Ovary (tissue), 3 donors: ENCODE results near the gene RB1.

ENCODE experiments used
- EP300 ChIP-seq: sonication (generic); formaldehyde crosslinking; IDR thresholded peaks from one replicate; pipeline ENCODE4 v1.6.1; 2017; ENCODE audit warnings: antibody characterized with exemption
- POLR2A ChIP-seq: fragments of 450-650 bp; IDR thresholded peaks from one replicate; pipeline ENCODE4 v1.6.1; 2017; ENCODE audit warnings: antibody characterized with exemption, mild to moderate bottlenecking, moderate library complexity
- TF ChIP-seq, protein P1 (sequence below), 3 donors: fragments of 450-650 bp in 2 of 3; fragments of 200-600 bp in 1 of 3; IDR thresholded peaks; one replicate each; pipeline versions ENCODE4 v1.5.1 to v1.8.0; 2016 to 2022; ENCODE audit warnings: antibody characterized with exemption in 3 of 3, mild to moderate bottlenecking in 1 of 3
- donor health status: DM: no; HTN: no; CAD: no.

DNA sequence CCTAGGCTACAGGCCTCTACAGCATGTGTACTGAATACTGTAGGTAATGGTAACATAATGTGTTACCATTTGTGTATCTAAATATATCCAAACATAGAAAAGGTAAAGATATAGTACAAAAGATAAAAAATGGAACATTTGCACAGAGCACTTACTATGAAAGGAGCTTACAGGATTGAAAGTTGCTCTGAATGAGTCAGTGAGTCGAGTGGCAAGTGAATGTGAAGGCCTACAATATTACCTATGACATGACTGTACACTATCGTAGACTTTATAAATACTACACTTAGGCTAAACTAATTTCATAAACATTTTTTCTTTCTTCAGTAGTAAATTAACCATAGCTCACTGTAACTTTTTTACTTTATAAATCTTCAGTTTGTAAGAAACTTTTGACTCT, 74.3 kb downstream of the RB1 start:
- TF ChIP-seq POLR2A (no peak), EP300 (no peak)
- TF ChIP-seq, protein P1, sequence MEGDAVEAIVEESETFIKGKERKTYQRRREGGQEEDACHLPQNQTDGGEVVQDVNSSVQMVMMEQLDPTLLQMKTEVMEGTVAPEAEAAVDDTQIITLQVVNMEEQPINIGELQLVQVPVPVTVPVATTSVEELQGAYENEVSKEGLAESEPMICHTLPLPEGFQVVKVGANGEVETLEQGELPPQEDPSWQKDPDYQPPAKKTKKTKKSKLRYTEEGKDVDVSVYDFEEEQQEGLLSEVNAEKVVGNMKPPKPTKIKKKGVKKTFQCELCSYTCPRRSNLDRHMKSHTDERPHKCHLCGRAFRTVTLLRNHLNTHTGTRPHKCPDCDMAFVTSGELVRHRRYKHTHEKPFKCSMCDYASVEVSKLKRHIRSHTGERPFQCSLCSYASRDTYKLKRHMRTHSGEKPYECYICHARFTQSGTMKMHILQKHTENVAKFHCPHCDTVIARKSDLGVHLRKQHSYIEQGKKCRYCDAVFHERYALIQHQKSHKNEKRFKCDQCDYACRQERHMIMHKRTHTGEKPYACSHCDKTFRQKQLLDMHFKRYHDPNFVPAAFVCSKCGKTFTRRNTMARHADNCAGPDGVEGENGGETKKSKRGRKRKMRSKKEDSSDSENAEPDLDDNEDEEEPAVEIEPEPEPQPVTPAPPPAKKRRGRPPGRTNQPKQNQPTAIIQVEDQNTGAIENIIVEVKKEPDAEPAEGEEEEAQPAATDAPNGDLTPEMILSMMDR (IDR thresholded peaks at IDR 0.05) = no peak
